SK-N-SH (cell line): Measurements from ENCODE around the gene ABHD4. TPM values are rescaled to one million over a fixed set of nuclear protein-coding genes. Genes with fewer than 3 reads are reported as not detected.

Experiments
- CTCF ChIA-PET: fragments of 300-600, 350-600 bp; formaldehyde crosslinking; extraction: SDS; loops from one replicate; lab custom pipeline; 2021; lab: Yijun Ruan, JAX
- POLR2A ChIA-PET: fragments of 350-600 bp; sonication (Branson Sonifier 250); formaldehyde crosslinking; extraction: SDS; loops from one replicate; lab custom pipeline; 2020; ENCODE audit warnings: antibody characterized with exemption, inconsistent platforms; lab: Yijun Ruan, JAX
- DNase-seq: peaks from one replicate; pipeline ENCODE4 v3.0.0; 2012
- H2AFZ ChIP-seq: fragments of 200-600 bp; sonication (generic); 2 replicates; pipeline ENCODE4 v1.8.1; 2016; ENCODE audit warnings: antibody characterized with exemption, mild to moderate bottlenecking, low read depth
- H3F3A ChIP-seq: fragments of 200-600 bp; sonication (generic); replicated peaks from 2 replicates; pipeline ENCODE3; 2016; ENCODE audit warnings: antibody characterized with exemption, mild to moderate bottlenecking; ENCODE audit not compliant: insufficient read depth
- H3K27ac ChIP-seq, 2 experiments: fragments of 200-500 bp in 1 of 2; fragments of 200-600 bp in 1 of 2; sonication (Bioruptor generic) in 1 of 2; sonication (generic), shearing (Covaris generic) in 1 of 2; 2 replicates each; pipeline versions ENCODE4 v1.5.1 to v1.6.1; 2014 to 2016; ENCODE audit warnings: low read depth in 2 of 2, inconsistent platforms in 1 of 2, low read length in 1 of 2, mild to moderate bottlenecking in 1 of 2, mixed read lengths in 1 of 2
- H3K27me3 ChIP-seq: fragments of 200-600 bp; sonication (generic), shearing (Covaris generic); 2 replicates; pipeline ENCODE4 v1.6.1; 2016; ENCODE audit warnings: mixed run types; ENCODE audit not compliant: insufficient read depth
- H3K36me3 ChIP-seq, 2 experiments: fragments of 200-500 bp in 1 of 2; fragments of 200-600 bp in 1 of 2; sonication (Bioruptor generic) in 1 of 2; sonication (generic) in 1 of 2; replicated peaks in 1 of 2; 2 replicates each; pipeline versions ENCODE3 to v1.5.1; 2014 to 2016; ENCODE audit warnings: low read length in 1 of 2, mild to moderate bottlenecking in 1 of 2; ENCODE audit not compliant: insufficient read depth in 2 of 2, control insufficient read depth in 1 of 2
- H3K4me1 ChIP-seq, 2 experiments: fragments of 200-500 bp in 1 of 2; fragments of 200-600 bp in 1 of 2; sonication (Bioruptor generic) in 1 of 2; sonication (generic), shearing (Covaris generic) in 1 of 2; 2 replicates each; pipeline versions ENCODE4 v1.5.1 to v1.6.1; 2014 to 2016; ENCODE audit warnings: low read depth in 1 of 2, low read length in 1 of 2, mixed run types in 1 of 2; ENCODE audit not compliant: insufficient read depth in 2 of 2, control insufficient read depth in 1 of 2
- H3K4me2 ChIP-seq: fragments of 200-600 bp; sonication (generic), shearing (Covaris generic); 2 replicates; pipeline ENCODE4 v1.6.1; 2017; ENCODE audit warnings: mixed run types
- H3K4me3 ChIP-seq, 2 experiments: fragments of 200-500 bp in 1 of 2; fragments of 200-600 bp in 1 of 2; sonication (Bioruptor generic) in 1 of 2; sonication (generic), shearing (Covaris generic) in 1 of 2; 2 replicates each; pipeline versions ENCODE4 v1.5.1 to v1.8.1; 2014 to 2016; ENCODE audit warnings: low read depth in 2 of 2, inconsistent platforms in 1 of 2, low read length in 1 of 2, mild to moderate bottlenecking in 1 of 2, mixed read lengths in 1 of 2, moderate library complexity in 1 of 2
- H3K79me2 ChIP-seq: fragments of 200-600 bp; sonication (generic); 2 replicates; pipeline ENCODE4 v1.8.1; 2017; ENCODE audit warnings: mild to moderate bottlenecking; ENCODE audit not compliant: insufficient read depth
- H3K9ac ChIP-seq: fragments of 200-600 bp; sonication (generic); 2 replicates; pipeline ENCODE4 v1.6.1; 2017; ENCODE audit warnings: mixed run types
- H3K9me2 ChIP-seq: fragments of 200-600 bp; sonication (generic); 2 replicates; pipeline ENCODE4 v1.6.1; 2017; ENCODE audit warnings: mixed run types
- H3K9me3 ChIP-seq: fragments of 200-600 bp; sonication (generic); 2 replicates; pipeline ENCODE4 v1.6.1; 2017; ENCODE audit warnings: mixed run types, mild to moderate bottlenecking, moderate library complexity
- H4K20me1 ChIP-seq: fragments of 200-600 bp; sonication (generic); 2 replicates; pipeline ENCODE4 v1.6.1; 2017; ENCODE audit warnings: mild to moderate bottlenecking, mixed run types; ENCODE audit not compliant: insufficient read depth
- EP300 ChIP-seq, 2 experiments: IDR thresholded peaks; 2 replicates each; pipeline versions ENCODE4 v1.4.0 to v1.6.1; 2012; ENCODE audit warnings: borderline replicate concordance in 1 of 2, low read depth in 1 of 2, low read length in 1 of 2
- EZH2phosphoT487 ChIP-seq: fragments of 200-600 bp; sonication (generic); IDR thresholded peaks from 2 replicates; pipeline ENCODE4 v1.6.1; 2017; ENCODE audit warnings: low read depth, mixed run types, mild to moderate bottlenecking, antibody characterized with exemption, moderate library complexity, borderline replicate concordance
- FOSL2 ChIP-seq: IDR thresholded peaks from 2 replicates; pipeline ENCODE4 v1.4.0; 2012; ENCODE audit warnings: low read depth, mild to moderate bottlenecking, moderate library complexity, borderline replicate concordance
- FOXJ3 ChIP-seq: sonication (generic); formaldehyde crosslinking; IDR thresholded peaks from 2 replicates; pipeline ENCODE4 v1.5.1; 2020; ENCODE audit warnings: mild to moderate bottlenecking, missing genetic modification reagents
- FOXM1 ChIP-seq: IDR thresholded peaks from 2 replicates; pipeline ENCODE4 v1.4.0; 2012; ENCODE audit warnings: low read depth, mild to moderate bottlenecking
- GABPA ChIP-seq: IDR thresholded peaks from 2 replicates; pipeline ENCODE4 v1.4.0; 2012; ENCODE audit warnings: low read depth, mild to moderate bottlenecking
- MAX ChIP-seq: IDR thresholded peaks from 2 replicates; pipeline ENCODE4 v1.4.0; 2012; ENCODE audit warnings: low read depth
- NRF1 ChIP-seq: IDR thresholded peaks from 2 replicates; pipeline ENCODE4 v1.6.1; 2012; ENCODE audit warnings: low read depth, mild to moderate bottlenecking, low read length
- POLR2AphosphoS5 ChIP-seq: IDR thresholded peaks from 2 replicates; pipeline ENCODE4 v1.6.1; 2012; ENCODE audit warnings: low read depth, low read length
- RAD21 ChIP-seq: IDR thresholded peaks from 2 replicates; pipeline ENCODE4 v1.6.1; 2012; ENCODE audit warnings: mild to moderate bottlenecking, low read length
- RCOR1 ChIP-seq: fragments of 150-350 bp; IDR thresholded peaks from 2 replicates; pipeline ENCODE4 v1.6.1; 2017; ENCODE audit warnings: antibody characterized with exemption, low read length
- REST ChIP-seq: IDR thresholded peaks from 2 replicates; pipeline ENCODE4 v1.6.1; 2012; ENCODE audit warnings: mild to moderate bottlenecking, low read depth, low read length, moderate library complexity
- SIN3A ChIP-seq: IDR thresholded peaks from 2 replicates; pipeline ENCODE4 v1.6.1; 2012; ENCODE audit warnings: low read depth, mild to moderate bottlenecking, low read length, moderate library complexity, borderline replicate concordance
- TAF1 ChIP-seq: IDR thresholded peaks from 2 replicates; pipeline ENCODE4 v1.6.1; 2012; ENCODE audit warnings: low read depth, mild to moderate bottlenecking, low read length, moderate library complexity, borderline replicate concordance
- TEAD4 ChIP-seq: IDR thresholded peaks from 2 replicates; pipeline ENCODE4 v1.4.0; 2012; ENCODE audit warnings: mild to moderate bottlenecking, borderline replicate concordance; ENCODE audit not compliant: insufficient read depth
- YY1 ChIP-seq: IDR thresholded peaks from 2 replicates; pipeline ENCODE4 v1.4.0; 2012; ENCODE audit warnings: low read depth, mild to moderate bottlenecking
- ZBTB33 ChIP-seq: IDR thresholded peaks from 2 replicates; pipeline ENCODE4 v1.4.0; 2012; ENCODE audit warnings: low read depth, borderline replicate concordance
- WGBS: methylation state at CpG from one replicate; pipeline ENCODE4 v1.1.6; 2017; ENCODE audit warnings: low lambda C conversion rate; 5-methylcytosine and 5-hydroxymethylcytosine counted together
- polyA plus RNA-seq, 3 experiments: library from polyadenylated mRNA; depleted of rRNA; stranded (reverse); fragments of >200 nt; gene quantifications; 2 replicates each; pipeline ENCODE4 v1.2.3, GENCODE V29; 2012
- TF ChIP-seq, protein P1 (sequence below): fragments of 200-600 bp; sonication (generic); IDR thresholded peaks from 2 replicates; pipeline ENCODE4 v1.6.1; 2017; ENCODE audit warnings: antibody characterized with exemption, mild to moderate bottlenecking, moderate library complexity
- TF ChIP-seq, protein P2 (sequence below): IDR thresholded peaks from 2 replicates; pipeline ENCODE4 v1.4.0; 2012; ENCODE audit warnings: low read depth, borderline replicate concordance

ABHD4 gene
- polyA plus RNA-seq, 1 of the 3 experiments (the other 2 are of a cell fraction): 15.0 TPM

- no peak overlapping the region for H2AFZ ChIP-seq
- DNase-seq: no peak
- no peak overlapping the region for H3K27ac ChIP-seq
- H3K4me3 ChIP-seq: no peak overlapping the region
- H3F3A ChIP-seq: no peaks in the 10 kb centered on the region
- H3K36me3 ChIP-seq: no peaks in the 10 kb centered on the region
- H4K20me1 ChIP-seq: no peaks in the 10 kb centered on the region
- peaks cover 20% of the 10 kb centered on the region; the same call in 1 of the 2 replicates for H3K27me3 ChIP-seq
- no peaks in the 10 kb centered on the region for H3K4me1 ChIP-seq
- TF ChIP-seq EP300 (IDR thresholded peaks at IDR 0.05; ENCODE audit: borderline replicate concordance in 1 of 2, low read depth in 1 of 2, low read length in 1 of 2): no peak
- TF ChIP-seq REST: no peak
- TF ChIP-seq GABPA: no peak
- TF ChIP-seq POLR2AphosphoS5: no peak
- TF ChIP-seq TAF1: no peak
- no peak for TF ChIP-seq EZH2phosphoT487
- no peak for TF ChIP-seq RAD21
- TF ChIP-seq, protein P1, sequence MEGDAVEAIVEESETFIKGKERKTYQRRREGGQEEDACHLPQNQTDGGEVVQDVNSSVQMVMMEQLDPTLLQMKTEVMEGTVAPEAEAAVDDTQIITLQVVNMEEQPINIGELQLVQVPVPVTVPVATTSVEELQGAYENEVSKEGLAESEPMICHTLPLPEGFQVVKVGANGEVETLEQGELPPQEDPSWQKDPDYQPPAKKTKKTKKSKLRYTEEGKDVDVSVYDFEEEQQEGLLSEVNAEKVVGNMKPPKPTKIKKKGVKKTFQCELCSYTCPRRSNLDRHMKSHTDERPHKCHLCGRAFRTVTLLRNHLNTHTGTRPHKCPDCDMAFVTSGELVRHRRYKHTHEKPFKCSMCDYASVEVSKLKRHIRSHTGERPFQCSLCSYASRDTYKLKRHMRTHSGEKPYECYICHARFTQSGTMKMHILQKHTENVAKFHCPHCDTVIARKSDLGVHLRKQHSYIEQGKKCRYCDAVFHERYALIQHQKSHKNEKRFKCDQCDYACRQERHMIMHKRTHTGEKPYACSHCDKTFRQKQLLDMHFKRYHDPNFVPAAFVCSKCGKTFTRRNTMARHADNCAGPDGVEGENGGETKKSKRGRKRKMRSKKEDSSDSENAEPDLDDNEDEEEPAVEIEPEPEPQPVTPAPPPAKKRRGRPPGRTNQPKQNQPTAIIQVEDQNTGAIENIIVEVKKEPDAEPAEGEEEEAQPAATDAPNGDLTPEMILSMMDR: no peak
- TF ChIP-seq, protein P2, sequence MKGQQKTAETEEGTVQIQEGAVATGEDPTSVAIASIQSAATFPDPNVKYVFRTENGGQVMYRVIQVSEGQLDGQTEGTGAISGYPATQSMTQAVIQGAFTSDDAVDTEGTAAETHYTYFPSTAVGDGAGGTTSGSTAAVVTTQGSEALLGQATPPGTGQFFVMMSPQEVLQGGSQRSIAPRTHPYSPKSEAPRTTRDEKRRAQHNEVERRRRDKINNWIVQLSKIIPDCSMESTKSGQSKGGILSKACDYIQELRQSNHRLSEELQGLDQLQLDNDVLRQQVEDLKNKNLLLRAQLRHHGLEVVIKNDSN: no peak
- TF ChIP-seq MAX: no peak
- no peak for TF ChIP-seq YY1
- TF ChIP-seq TEAD4: no peak
- TF ChIP-seq NRF1: no peak
- TF ChIP-seq FOSL2: no peak
- no peak for TF ChIP-seq SIN3A
- no peak for TF ChIP-seq FOXM1
- no peak for TF ChIP-seq RCOR1
- TF ChIP-seq ZBTB33: no peak
- no peak for TF ChIP-seq FOXJ3 (CRISPR knock-in tag)
- CTCF ChIA-PET: no interaction called here
- POLR2A ChIA-PET: no interaction called here
- H3K4me2 ChIP-seq: no peak overlapping the region
- no peaks in the 10 kb centered on the region for H3K79me2 ChIP-seq
- H3K9ac ChIP-seq: no peak overlapping the region
- WGBS: 52% methylated on average over 6 of the region's 6 CpGs
- H3K9me3 ChIP-seq: no peaks in the 10 kb centered on the region
- H3K9me2 ChIP-seq: no peaks in the 10 kb centered on the region
Observed at GRCh38 chr14:22626590-22626989, 28.5 kb downstream of the ABHD4 start.
